ENCODE results near the gene PRND.
"Not testable (repeated sequence)": the region's sequence is repeated elsewhere in the genome, so short reads cannot be mapped to it uniquely, and the experiment has no call there.

The PRND gene

DNA sequence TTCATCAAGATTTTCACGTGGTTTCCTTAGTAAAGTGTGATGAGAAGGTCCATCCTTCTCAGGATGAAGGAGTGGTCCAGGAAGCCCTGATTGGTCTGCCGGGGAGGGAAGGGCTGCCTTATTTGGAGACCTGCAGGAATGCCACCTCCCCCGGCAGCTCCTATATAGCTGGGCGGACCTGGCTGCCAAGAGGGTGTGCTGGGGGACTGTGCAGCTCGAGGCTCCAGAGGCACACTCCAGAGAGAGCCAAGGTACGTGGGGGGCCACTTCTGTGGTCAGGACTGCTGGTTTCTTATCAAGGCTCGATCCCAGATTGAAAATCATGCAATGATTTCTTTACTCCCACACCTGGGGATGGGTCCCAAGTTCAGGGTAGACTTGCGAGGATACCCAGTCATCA is at the start of gene PRND:
Gene PRND (plus strand): TSS at position 191 of the 400 bp plus-strand sequence. CDS start 2,643 bp downstream, outside the sequence.
- no peak for DNase-seq (ENCODE audit: low read depth)

- no peak for DNase-seq (ENCODE audit: low read depth)
Observed at GRCh38 chr20:4672948-4673347, 48.8 kb upstream of the PRND start.

- DNase-seq (ENCODE audit: low read depth): no peak
Observed at GRCh38 chr20:4673371-4674001, 48.2 kb upstream of the PRND start.

DNA sequence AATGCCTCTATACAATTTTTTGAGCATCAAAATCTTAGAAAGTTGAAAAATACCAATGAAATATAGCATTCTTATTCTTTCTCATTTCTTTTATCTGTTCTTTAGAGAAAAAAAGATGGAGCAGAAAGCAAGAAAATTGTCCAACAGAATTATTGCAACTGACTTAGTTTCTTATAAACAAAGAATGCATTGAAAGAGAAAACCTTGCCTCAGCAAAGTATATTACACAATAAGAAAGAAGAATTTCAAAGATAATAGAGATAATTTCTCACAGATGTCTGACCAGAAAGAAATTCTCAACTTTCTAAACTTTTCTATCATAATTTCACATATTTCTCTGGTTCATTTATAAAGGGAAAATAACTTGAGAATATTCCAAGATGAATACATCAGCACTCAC is 47.0 kb upstream of the PRND start:
- DNase-seq (ENCODE audit: low read depth): no peak

GRCh38 chr20:4677846-4678245 is 43.9 kb upstream of the PRND start:
- no peak for DNase-seq (ENCODE audit: low read depth)

GRCh38 chr20:4681401-4681800 is 40.3 kb upstream of the PRND start:
- no peak for DNase-seq (ENCODE audit: low read depth)

DNA sequence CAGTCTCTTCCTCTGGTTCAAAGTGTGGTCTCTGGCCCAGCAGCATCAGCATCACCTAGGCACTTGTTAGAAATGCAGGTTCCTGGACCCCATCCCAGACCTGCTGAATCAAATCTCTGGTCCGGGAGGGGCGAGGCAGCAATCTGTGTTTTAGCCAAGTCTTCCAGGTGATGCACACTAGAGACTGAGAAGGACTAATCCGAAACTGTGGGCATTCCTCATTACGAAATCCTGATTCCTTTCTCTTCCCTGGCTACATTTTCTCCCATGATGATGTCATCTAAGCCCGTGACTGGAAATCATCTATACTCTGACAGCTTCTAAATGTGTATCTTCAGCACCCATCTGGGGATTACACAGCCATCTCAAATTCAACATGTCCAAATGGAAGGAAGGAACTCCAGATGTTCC is 39.7 kb upstream of the PRND start:
- no peak for DNase-seq (ENCODE audit: low read depth)

GRCh38 chr20:4682682-4683081 is 39.0 kb upstream of the PRND start:
- DNase-seq (ENCODE audit: low read depth): no peak

DNA sequence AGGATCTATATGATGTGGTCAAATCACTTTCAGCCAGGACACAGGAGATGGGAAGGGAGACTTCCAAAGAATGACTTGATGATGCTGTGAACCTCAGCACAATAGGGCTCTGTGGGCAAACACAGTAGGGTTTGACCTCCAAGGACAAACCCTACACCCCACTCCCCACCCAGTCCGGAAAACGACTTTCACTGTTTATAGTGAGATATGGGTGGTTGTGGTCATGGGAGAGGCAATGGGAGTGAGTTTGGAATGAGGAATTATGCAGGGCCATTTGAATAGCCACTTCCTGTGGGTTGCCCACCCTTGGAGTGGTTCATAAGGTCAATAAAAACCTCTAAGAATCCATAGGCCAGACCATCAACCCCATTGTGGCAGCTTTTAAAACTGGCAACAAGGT is 38.4 kb upstream of the PRND start:
- DNase-seq (ENCODE audit: low read depth): no peak

DNA sequence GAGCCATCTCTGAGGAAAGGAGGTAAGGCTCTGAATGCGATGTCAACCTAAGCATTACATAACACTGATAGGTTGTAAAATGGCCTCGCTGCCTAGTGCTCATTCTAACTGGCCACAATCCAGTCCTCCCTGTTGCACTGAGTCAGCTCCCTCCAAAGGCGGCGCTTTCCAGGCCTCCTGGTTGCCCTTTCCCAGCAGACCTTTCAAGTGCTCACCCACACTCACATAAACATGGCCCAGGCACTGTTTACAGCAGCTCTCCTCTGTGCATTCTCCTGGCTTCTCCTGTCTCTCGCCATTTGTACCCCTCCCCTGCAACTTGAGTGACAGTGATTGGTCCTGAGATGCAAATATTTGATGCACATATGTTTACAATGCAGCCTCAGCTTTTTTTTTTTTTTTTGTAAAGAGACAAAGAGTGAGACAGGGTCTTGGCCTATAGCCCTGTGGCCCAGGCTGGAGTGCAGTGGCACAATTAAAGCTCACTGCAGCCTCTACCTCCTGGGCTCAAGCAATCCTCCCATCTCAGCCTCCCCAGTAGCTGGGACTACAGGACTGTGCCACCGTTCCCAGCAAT is 36.8 kb upstream of the PRND start:
- DNase-seq (ENCODE audit: low read depth): no peak

- DNase-seq (ENCODE audit: low read depth): no peak
Observed at GRCh38 chr20:4685923-4686221, 35.8 kb upstream of the PRND start.

DNA sequence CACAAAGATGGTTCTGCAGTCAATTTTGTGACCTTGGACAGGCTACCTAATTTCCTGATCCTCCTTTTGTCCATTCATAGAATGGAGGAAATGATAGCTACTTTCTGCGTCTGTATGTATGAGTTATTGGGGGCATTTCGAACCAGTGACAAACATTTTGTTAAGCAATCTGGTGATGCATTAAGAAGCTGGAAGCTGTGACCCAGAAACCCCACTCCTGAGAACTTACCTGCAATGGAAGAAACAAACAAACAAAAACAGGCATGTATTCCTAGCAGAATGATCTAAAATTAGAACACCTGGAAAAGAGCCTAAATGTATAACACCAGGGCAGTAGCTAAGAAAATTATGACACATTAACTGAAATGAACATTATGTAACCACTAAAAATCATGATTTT is 33.4 kb upstream of the PRND start:
- no peak for DNase-seq (ENCODE audit: low read depth)

DNA sequence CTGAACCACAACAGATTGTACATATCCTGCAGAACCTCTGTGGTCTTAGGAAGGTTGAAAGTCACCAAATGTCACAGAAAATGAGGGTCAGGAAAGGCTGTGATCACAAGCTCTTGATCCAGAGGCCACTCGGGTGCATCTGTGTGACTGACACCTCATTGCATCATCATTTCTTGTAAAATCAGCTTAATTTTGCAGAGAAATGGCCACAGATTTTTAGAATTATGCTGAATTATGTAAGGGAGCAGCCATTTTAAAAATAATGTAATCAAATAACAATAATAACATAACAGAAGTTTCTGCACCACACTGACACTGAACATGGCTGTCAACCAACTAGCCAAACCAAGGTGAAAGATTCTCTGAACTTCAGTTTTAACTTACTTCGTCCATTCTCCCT is 32.5 kb upstream of the PRND start:
- DNase-seq (ENCODE audit: low read depth): no peak

DNA sequence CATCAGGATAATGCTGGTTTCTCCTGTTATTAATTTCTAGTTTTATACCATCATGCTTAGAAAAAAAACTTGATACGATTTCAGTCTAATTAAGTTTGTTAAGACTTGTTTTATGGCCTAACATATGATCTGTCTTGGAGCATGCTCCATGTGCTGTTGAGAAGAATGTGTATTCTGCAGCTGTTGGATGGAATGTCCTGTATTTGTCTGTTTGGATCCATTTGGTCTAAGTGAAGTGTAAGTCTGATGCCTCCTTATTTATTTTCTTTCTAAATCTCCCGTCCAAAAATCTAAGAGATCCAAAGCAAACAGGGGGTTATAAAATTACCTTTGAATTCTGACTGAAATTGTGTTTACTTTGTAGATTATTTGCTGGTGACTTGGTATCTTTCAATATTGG is 30.0 kb upstream of the PRND start:
- no peak for DNase-seq (ENCODE audit: low read depth)

DNA sequence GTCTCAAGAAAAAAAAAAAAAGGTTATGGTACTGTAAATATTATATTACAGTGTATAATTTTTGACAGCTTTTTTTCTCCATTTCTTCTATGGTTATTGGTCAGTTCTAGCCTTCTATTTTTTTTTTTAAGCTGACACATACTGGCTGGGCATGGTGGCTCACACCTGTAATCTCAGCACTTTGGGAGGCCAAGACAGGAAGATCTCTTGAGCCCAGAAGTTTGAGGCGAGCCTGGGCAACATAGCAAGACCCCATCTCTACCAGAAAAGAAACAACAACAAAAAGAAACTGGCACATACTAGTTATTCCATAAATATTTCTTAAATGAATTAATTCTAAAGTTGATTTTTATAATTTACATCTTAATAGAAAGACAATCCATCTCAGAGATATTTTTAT is 27.6 kb upstream of the PRND start:
- no peak for DNase-seq (ENCODE audit: low read depth)

- DNase-seq (ENCODE audit: low read depth): no peak
Observed at GRCh38 chr20:4697189-4697830, 24.4 kb upstream of the PRND start.

DNA sequence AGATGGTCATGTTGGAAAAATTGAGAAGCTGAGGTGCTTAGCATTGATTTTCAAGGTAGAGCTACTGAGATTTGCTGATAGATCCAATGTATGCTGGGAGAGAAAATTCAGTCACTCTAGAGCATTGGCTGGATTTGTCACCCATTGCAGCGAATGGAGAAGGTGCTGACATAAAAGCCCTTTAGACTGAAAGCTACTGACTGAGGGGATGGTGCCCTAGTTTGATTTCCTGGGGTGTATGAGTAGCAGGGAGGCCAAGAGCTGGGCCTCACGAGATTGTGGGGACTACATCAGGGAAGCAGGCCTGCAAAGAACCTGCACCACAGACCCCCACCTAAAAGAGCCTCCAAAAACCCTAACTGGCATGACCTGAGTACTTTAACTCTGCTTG is 23.9 kb upstream of the PRND start:
- no peak for DNase-seq (ENCODE audit: low read depth)

DNA sequence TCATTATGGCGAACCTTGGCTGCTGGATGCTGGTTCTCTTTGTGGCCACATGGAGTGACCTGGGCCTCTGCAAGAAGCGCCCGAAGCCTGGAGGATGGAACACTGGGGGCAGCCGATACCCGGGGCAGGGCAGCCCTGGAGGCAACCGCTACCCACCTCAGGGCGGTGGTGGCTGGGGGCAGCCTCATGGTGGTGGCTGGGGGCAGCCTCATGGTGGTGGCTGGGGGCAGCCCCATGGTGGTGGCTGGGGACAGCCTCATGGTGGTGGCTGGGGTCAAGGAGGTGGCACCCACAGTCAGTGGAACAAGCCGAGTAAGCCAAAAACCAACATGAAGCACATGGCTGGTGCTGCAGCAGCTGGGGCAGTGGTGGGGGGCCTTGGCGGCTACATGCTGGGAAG is 22.5 kb upstream of the PRND start:
- no peak for DNase-seq (ENCODE audit: low read depth)

- no peak for DNase-seq (ENCODE audit: low read depth)
Observed at GRCh38 chr20:4699957-4700356, 21.8 kb upstream of the PRND start.

DNA sequence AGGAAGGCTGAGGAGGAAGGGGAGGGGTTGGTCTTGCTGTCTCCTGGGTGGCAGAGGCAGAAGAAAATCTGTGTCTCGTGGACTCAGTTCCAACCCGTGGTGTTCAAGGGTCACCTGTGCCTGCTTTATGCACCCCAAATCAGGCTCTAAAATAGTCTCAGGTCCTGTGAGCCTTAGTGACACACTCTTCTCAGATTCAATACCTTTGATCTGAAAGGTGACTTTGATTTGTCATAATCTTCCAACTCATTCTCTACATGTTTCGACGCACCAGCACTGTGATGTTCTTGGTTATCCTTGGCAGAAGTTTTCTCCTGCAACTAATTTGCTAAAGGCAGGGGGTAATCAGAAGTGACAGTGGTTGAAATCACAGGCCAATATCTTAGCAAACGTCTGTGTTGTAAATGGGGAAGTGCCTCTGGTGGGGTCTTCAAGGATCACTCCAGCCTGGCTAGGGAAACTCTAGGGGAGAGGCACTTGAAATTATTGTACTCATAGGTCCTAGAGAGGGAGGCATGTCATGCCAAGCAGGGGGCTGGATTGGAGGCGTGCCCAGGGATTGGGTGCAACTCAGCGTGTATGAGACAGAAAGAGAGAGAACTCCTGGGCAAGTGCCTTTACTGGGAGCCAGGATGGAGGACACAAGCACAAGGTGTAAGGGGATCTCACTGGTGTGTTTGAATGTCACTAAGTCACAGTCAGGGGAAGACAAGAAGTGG is 19.0 kb upstream of the PRND start:
- no peak for DNase-seq (ENCODE audit: low read depth)

GRCh38 chr20:4703281-4703676 is 18.4 kb upstream of the PRND start:
- DNase-seq (ENCODE audit: low read depth): no peak

GRCh38 chr20:4706941-4707340 is 14.8 kb upstream of the PRND start:
- DNase-seq (ENCODE audit: low read depth): not testable (repeated sequence)

DNA sequence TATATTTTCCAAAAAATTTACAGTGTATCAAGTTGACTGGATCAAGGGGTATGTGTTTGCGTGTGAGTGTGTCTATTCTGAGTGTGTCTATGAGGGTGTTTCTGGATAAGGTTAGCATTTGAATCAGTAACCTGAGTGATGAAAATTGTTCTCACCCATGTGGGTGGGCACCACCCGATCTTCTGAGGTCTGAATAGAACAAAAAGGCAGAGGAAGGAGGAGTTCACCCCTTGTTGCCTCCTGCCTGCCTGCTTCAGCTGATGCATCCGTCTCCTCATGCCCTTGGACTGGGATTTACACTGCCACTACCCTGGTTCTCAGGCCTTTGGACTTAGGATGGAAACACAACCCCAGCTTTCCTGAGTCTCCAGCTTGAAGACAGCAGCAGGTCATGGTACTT is 13.7 kb upstream of the PRND start:
- DNase-seq (ENCODE audit: low read depth): no peak

All from activated T-cell treated with anti-CD3 and anti-CD28 coated beads for 24 hours (primary cell).